Measurements from ENCODE around the gene LY6G6C. TPM values are rescaled to one million over a fixed set of nuclear protein-coding genes. Genes with fewer than 3 reads are reported as not detected.

Gene LY6G6C
- total RNA-seq, 1 donor from 2014 or later = not detected

- H2AFZ ChIP-seq (replicated peaks) = no peak overlapping the region
- H3K36me3 ChIP-seq = no peaks in the 10 kb centered on the region
- Mint-ChIP-seq H3K27me3 (ENCODE audit: insufficient read depth, low read depth) (peaks cover 5% of the 10 kb centered on the region), H3K4me1 (peaks cover 5% of the 10 kb centered on the region), H3K9me3 (no peaks in the 10 kb centered on the region), H3K4me3 (no peak overlapping the region), H3K36me3 (peaks cover 15% of the 10 kb centered on the region), H3K27ac (no peak overlapping the region)
- TF ChIP-seq EZH2 (IDR thresholded peaks at IDR 0.05) = no peak
- TF ChIP-seq EZH2phosphoT487 (IDR thresholded peaks at IDR 0.05) = no peak
- no peak for TF ChIP-seq CTCF (IDR thresholded peaks at IDR 0.05)
- H3K9me3 ChIP-seq (ENCODE audit: low read depth) = no peaks in the 10 kb centered on the region
- no peak for DNase-seq (ENCODE audit: low spot score)
- no peaks in the 10 kb centered on the region for H4K20me1 ChIP-seq (ENCODE audit: low read depth)
- H3K79me2 ChIP-seq (ENCODE audit: low read depth) = no peaks in the 10 kb centered on the region
- no peak overlapping the region for H3K4me2 ChIP-seq
- no peaks in the 10 kb centered on the region for H3K27me3 ChIP-seq
- H3F3A ChIP-seq (ENCODE audit: low read depth) = peaks cover 6% of the 10 kb centered on the region
- H3K27ac ChIP-seq = no peak overlapping the region
- no peaks in the 10 kb centered on the region for H3K4me1 ChIP-seq
- no peak overlapping the region for H3K4me3 ChIP-seq
- H3K9ac ChIP-seq = no peak overlapping the region
These were observed 29.0 kb upstream of the LY6G6C start for GRCh38 chr6:31750411-31751022.

- Mint-ChIP-seq H3K36me3 (peaks cover 20% of the 10 kb centered on the region), H3K27ac (peak overlapping the region; percentile 26), H3K27me3 (ENCODE audit: insufficient read depth, low read depth) (peaks cover 6% of the 10 kb centered on the region), H3K9me3 (no peaks in the 10 kb centered on the region), H3K4me1 (peaks cover 12% of the 10 kb centered on the region), H3K4me3 (no peak overlapping the region)
- no peaks in the 10 kb centered on the region for H4K20me1 ChIP-seq (ENCODE audit: low read depth)
- peaks cover 10% of the 10 kb centered on the region for H3K4me1 ChIP-seq
- H3K9me3 ChIP-seq (ENCODE audit: low read depth) = no peaks in the 10 kb centered on the region
- no peak for DNase-seq (ENCODE audit: low spot score)
- H2AFZ ChIP-seq (replicated peaks) = no peak overlapping the region
- no peak overlapping the region for H3K4me3 ChIP-seq
- no peak overlapping the region for H3K27ac ChIP-seq
- H3K79me2 ChIP-seq (ENCODE audit: low read depth) = no peaks in the 10 kb centered on the region
- no peak overlapping the region for H3K4me2 ChIP-seq
- H3K9ac ChIP-seq = no peak overlapping the region
- H3K36me3 ChIP-seq = no peaks in the 10 kb centered on the region
- peaks cover 14% of the 10 kb centered on the region for H3F3A ChIP-seq (ENCODE audit: low read depth)
- H3K27me3 ChIP-seq = no peaks in the 10 kb centered on the region
- TF ChIP-seq CTCF (IDR thresholded peaks at IDR 0.05) (no peak), EZH2phosphoT487 (IDR thresholded peaks at IDR 0.05) (no peak), EZH2 (IDR thresholded peaks at IDR 0.05) (no peak)
These were observed 27.9 kb upstream of the LY6G6C start for GRCh38 chr6:31749301-31750036.

GRCh38 chr6:31744422-31744821 lies 22.9 kb upstream of the LY6G6C start:
- Histone ChIP-seq H3K79me2 (ENCODE audit: low read depth) (peaks cover 11% of the 10 kb centered on the region), H3K4me1 (peaks cover 32% of the 10 kb centered on the region), H3K4me3 (no peak overlapping the region), H2AFZ (replicated peaks) (no peak overlapping the region), H3F3A (ENCODE audit: low read depth) (peaks cover 34% of the 10 kb centered on the region), H3K9ac (no peak overlapping the region), H3K27ac (peak overlapping the region; percentile 33), H3K27me3 (no peaks in the 10 kb centered on the region), H3K9me3 (ENCODE audit: low read depth) (no peaks in the 10 kb centered on the region), H3K36me3 (no peaks in the 10 kb centered on the region), H4K20me1 (ENCODE audit: low read depth) (no peaks in the 10 kb centered on the region), H3K4me2 (peak overlapping the region; percentile 32)
- Mint-ChIP-seq H3K27me3 (ENCODE audit: insufficient read depth, low read depth) (peaks cover 11% of the 10 kb centered on the region), H3K4me1 (peaks cover 46% of the 10 kb centered on the region), H3K36me3 (peaks cover 36% of the 10 kb centered on the region), H3K27ac (peak overlapping the region; percentile 47), H3K9me3 (no peaks in the 10 kb centered on the region), H3K4me3 (peak overlapping the region; percentile 8)
- no peak for TF ChIP-seq EZH2 (IDR thresholded peaks at IDR 0.05)
- no peak for TF ChIP-seq CTCF (IDR thresholded peaks at IDR 0.05)
- no peak for TF ChIP-seq EZH2phosphoT487 (IDR thresholded peaks at IDR 0.05)
- DNase-seq (ENCODE audit: low spot score) = no peak

Measured in neural progenitor cell (in vitro differentiated cells).